Sciatic nerve (tissue), 2 donors: ENCODE results near the gene IREB2. TPM values are rescaled to one million over a fixed set of nuclear protein-coding genes. Genes with fewer than 3 reads are reported as not detected.
"Not testable (repeated sequence)": the region's sequence is repeated elsewhere in the genome, so short reads cannot be mapped to it uniquely, and the experiment has no call there.

ENCODE experiments used
- ATAC-seq: fragments of 200-7000 bp; cut with Tn5 transposase; one replicate; pipeline ENCODE4 v1.9.1; 2020; ENCODE audit warnings: mild to moderate bottlenecking, moderate library complexity
- DNase-seq: peaks from one replicate; pipeline ENCODE4 v3.0.0-alpha.2; 2020; ENCODE audit warnings: low spot score
- intact Hi-C: fragments of 100-400 bp; cut with DNase I; formaldehyde crosslinking; loops from one replicate; pipeline ENCODE4 v1.14.2; 2022
- total RNA-seq: library from RNA; stranded (reverse); fragmentation: NEBNext Ultra II Directional; extraction: Animal tissue kit (Norgen Biotek cat#: 25700); gene quantifications from one replicate; pipeline ENCODE4 v1.2.1, GENCODE V29; 2021
- donor health status: DM: no; HTN: no; CAD: no.
- donor health status: DM: no; HTN: no; CAD: no.

IREB2 gene
- total RNA-seq, 1 donor from 2014 or later, result 65.0 TPM

DNA sequence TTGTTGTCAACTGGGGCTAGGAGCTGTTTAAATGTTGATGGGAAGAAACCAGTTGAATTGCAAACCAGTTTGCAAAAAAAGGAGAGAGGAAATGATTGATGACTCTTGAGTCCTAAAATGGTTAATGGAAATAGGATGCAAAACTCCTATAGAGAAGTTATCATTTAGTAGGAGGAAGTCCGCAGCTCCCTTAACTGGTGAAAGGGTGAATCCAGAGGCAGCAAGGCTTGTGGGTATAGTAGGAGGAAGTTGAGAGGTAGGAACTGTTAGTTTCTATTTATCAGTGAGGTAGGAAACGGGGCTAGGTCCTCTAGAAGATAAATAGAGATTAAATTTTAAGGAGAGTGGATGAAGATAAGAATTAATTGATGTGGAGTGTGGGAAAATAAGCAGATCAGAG lies 15.4 kb downstream of the IREB2 start:
- DNase-seq (no peak), ATAC-seq (no peak)
- intact Hi-C loops, result no loop called here

GRCh38 chr15:78454992-78455391 lies 17.0 kb downstream of the IREB2 start:
- intact Hi-C loops, result no loop called here
- DNase-seq (no peak), ATAC-seq (peak; percentile 40)

GRCh38 chr15:78455749-78456148 lies 17.7 kb downstream of the IREB2 start:
- no peak for DNase-seq
- intact Hi-C loops, result no loop called here
- peak; percentile 78 for ATAC-seq

DNA sequence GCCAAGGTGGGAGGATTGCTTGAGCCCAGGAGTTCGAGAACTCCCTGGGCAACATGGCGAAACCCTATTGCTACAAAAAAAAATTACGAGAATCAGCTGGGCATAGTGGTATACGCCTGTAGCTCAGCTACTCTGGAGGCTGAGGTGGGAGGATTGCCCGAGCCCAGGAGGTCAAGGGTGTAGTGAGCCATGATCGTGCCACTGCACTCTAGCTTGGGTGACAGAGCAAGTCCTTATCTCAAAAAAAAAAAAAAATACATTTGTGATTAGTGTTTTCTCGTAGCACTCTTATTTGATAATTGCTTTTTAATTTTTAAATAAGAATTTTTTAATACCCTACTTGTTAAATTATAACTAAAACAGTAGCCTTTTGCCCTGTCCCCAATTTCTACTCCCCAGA lies 18.4 kb downstream of the IREB2 start:
- peak; percentile 33 for ATAC-seq
- intact Hi-C loops, result no loop called here
- no peak for DNase-seq

DNA sequence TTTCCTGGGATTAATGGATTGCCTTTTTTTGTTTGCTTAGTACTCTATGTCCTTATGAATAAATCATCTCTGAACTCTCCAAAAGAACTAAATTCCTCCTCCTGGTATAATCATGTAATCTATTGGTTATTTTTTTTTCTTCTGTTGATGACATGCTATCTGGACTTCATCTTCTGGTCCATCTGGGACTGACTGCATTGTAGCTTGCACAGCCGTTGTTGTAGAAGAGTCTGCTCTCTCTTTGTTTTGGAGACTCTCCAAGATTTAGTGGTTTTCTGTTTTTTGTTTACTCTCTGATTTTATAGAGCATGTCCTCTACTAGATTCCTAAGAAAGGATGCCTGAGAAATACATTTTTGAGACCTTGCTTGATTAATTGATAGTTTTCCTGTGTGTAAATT lies 19.1 kb downstream of the IREB2 start:
- ATAC-seq, result peak; percentile 81
- intact Hi-C loops, result no loop called here
- DNase-seq, result no peak

DNA sequence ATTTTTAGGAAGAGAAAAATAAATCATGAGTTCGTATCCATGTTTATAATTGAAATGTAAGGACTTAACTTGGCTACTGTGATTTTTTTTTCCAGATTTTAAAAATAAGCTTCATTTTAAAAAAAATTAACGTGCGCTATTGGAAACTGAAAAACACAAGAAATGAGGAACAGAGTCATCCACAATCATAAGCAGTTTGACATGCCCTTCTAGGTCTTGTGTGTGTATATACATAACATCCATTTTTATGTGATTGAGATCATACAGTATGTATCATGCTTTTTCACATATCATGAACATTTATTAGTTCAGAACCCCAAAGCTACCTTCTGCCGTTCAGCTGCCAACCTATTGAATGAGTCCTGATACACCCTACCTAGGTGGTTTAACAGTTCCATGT lies 22.7 kb downstream of the IREB2 start:
- ATAC-seq (no peak), DNase-seq (no peak)
- intact Hi-C loops, result no loop called here

DNA sequence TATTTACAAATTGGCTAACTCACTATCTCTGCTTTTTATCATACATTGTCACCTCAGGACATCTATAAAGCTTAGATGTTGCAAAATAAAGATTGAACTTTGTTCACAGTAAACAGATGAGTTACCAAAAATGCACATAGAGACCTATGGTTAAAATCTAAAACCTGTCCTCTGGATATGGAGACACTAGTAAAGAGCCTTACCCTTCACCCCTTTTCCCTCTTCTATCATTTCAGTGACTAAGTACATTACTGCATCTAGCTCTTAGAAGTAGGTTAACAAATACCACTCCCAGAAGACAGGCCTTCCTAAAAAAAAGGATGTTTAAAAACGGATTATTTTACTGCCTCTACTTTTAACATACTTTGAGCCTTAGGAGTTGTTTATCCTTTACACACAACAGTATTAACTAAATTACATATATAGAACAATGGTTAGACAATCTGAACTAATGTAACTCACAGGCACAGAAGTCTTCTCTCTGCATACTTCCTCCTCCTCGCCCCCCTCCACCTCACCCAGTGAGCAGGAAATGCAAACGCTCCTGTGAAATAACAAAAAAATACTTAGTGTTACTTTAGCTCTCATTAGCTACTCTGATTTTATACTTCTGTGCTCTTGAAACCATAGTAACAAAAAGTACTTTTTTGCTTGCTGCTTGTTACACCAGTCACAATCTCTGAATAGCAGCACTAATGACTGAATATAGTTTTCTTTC lies 23.3 kb downstream of the IREB2 start:
- no peak for ATAC-seq
- no peak for DNase-seq
- intact Hi-C loops, result no loop called here

GRCh38 chr15:78469031-78469430 lies 31.0 kb downstream of the IREB2 start:
- intact Hi-C loops, result no loop called here
- ATAC-seq, result no peak

GRCh38 chr15:78477295-78477694 lies 39.3 kb downstream of the IREB2 start:
- no peak for DNase-seq
- intact Hi-C loops, result no loop called here
- no peak for ATAC-seq

More at GRCh38 chr15:78469031-78469430, 31.0 kb downstream of the IREB2 start:
- no peak for DNase-seq

GRCh38 chr15:78479650-78480049 lies 41.6 kb downstream of the IREB2 start:
- ATAC-seq (no peak), DNase-seq (no peak)
- intact Hi-C loops, result no loop called here

- no peak for ATAC-seq
- DNase-seq, result no peak
- intact Hi-C loops, result no loop called here
Observed at GRCh38 chr15:78481917-78482316, 43.9 kb downstream of the IREB2 start.

DNA sequence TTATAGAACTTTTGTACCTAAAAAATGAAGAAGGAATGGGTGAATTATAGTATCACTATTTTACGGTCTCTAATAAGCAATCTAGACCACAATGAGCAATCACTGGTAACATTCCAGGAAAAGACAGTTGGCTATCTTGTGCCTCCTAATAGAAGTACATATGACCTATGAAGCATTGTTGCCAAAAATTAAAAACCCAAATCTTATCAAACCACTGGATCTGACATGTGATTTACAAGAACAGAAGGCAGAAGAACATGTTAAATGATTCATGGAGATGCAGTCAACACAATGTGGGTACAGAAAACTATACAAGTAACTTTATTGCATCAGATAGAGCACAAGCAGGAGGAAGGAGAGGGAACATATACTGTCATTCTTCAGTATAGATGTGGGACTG lies 54.9 kb downstream of the IREB2 start:
- ATAC-seq (no peak), DNase-seq (no peak)
- intact Hi-C loops, result no loop called here

DNA sequence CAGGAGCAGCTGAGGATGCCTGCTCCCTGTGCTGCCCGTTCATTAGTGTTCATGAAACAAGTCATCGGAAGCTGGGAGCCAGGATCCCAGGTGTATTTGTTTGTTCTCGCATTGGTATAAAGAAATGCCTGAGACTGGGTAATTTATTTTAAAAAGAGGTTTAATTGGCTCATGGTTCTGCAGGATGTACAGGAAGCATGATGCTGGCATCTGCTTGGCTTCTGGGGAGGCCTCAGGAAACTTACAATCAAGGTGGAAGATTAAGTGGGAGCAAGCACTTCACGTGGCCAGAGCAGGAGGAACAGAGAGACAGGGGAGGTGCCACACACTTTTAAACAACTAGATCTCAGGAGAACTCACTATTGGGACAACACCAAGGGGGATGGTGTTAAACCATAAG lies 63.8 kb downstream of the IREB2 start:
- ATAC-seq, result no peak
- intact Hi-C loops, result no loop called here

DNA sequence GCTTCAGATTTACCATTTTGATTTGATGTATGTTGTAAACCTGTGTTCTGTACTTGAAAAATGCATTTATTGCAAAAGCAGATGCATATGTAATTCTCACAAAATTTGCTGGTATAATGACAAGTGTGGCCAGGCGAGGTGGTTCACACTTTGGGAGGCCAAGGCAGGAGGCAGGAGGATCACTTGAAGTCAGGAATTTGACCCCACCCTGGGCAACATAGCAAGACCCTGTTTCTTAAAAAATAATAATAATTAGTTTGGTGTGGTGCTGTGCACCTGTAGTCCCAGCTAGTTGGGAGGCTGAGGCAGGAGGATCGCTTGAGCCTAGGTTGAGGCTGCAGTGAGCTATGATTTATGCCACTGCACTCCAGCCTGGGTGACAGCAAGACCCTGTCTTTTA lies 64.6 kb downstream of the IREB2 start:
- DNase-seq, result no peak
- ATAC-seq, result no peak
- intact Hi-C loops, result no loop called here

More for the DNA sequence above, 63.8 kb downstream of the IREB2 start:
- DNase-seq, result no peak

- peak; percentile 91 for DNase-seq
- intact Hi-C loops, result no loop called here
- peak; percentile 97 for ATAC-seq
Observed at GRCh38 chr15:78506971-78507830, 69.2 kb downstream of the IREB2 start, which contains the start of gene HYKK. TSS of gene HYKK (plus strand) at chr15:78507577. CDS start at chr15:78513089, 5,512 bp downstream.

DNA sequence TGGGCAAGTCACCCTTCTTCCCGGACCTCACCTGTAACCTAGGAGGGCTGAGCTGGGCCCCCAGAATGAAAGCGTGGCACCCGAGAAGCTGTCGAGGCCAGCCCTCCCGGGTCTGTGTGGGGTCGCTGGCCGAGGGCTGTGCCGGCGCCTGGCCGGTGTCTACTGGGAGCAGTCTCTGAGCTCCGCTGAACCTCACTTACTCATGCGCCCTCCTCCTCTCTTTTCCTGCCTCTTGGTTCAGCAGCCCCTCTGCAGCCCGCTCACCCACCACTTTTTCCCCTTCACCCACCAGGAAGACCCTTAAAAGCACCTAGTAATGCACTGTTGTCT lies 69.8 kb downstream of the IREB2 start:
- ATAC-seq, result peak; percentile 40
- intact Hi-C loops, result no loop called here
- no peak for DNase-seq

GRCh38 chr15:78508272-78508671 lies 70.3 kb downstream of the IREB2 start:
- DNase-seq, result no peak
- no peak for ATAC-seq
- intact Hi-C loops, result no loop called here

DNA sequence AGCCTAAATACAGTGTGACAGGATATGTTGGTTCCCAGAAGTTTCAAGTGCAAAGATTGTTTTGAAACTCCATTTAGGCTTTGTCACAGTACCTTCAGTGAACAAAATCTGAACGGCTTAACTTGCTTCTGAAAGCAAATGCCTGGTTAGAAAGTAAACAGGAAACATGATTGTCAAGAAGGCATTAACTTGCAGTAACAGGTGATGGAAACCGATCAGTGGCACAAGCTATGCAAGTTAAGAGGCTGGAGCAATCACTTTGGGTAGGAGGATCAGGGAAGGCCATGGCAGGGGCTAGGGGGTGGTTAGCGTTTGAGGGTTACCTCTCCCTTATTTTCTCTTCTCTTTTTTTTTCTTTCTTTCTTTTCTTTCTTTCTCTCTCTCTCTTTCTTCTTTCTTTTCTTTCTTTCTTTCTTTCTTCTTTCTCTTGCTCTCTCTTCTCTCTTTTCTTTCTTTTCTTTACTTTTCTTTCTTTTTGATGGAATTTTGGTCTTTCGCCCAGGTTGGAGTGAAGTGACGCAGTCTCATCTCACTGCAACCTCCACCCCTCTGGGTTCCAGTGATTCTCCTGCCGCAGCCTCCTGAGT lies 71.8 kb downstream of the IREB2 start:
- ATAC-seq (no peak), DNase-seq (no peak)
- intact Hi-C loops, result no loop called here

GRCh38 chr15:78520035-78520434 lies 82.0 kb downstream of the IREB2 start:
- intact Hi-C loops, ATAC-seq, DNase-seq: not testable (repeated sequence)

DNA sequence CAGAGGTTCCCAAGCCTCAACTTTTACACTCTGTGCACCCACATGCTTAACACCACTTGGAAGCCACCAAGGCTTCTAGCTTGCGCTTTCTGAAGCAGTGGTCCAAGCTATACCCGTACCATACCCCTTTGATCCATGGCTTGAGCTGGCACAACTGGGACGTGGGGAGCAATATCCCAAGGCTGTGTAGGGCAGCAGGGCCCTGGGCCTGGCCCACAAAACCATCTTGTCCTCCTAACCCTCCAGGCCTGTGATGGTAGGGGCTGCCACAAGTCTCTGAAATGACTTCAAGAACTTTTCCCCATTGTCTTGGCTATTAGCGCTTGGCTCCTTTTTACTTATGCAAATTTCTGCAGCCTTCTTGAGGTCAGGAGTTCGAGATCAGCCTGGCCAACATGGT lies 86.2 kb downstream of the IREB2 start:
- intact Hi-C loops, result no loop called here
- no peak for ATAC-seq

More for the DNA sequence above, 86.2 kb downstream of the IREB2 start:
- DNase-seq, result no peak
